K562 (cell line): ENCODE results near the gene TRIAP1. TPM values are rescaled to one million over a fixed set of nuclear protein-coding genes. Genes with fewer than 3 reads are reported as not detected.
A peak's percentile ranks its signal among the peaks of the same experiment; 100 is the strongest.

Experiments
- ASH1L ChIP-seq: fragments of 450-650 bp; IDR thresholded peaks from 2 replicates; pipeline ENCODE4 v1.6.1; 2018; ENCODE audit warnings: borderline replicate concordance, mild to moderate bottlenecking, low read depth; ENCODE audit not compliant: partially characterized antibody
- C11orf30 ChIP-seq: fragments of 450-650 bp; IDR thresholded peaks from 2 replicates; pipeline ENCODE4 v1.6.1; 2016; ENCODE audit warnings: low read depth, mild to moderate bottlenecking
- CBX1 ChIP-seq: sonication (generic); IDR thresholded peaks from 2 replicates; pipeline ENCODE4 v1.6.1; 2016; ENCODE audit warnings: antibody characterized with exemption, low read depth, mild to moderate bottlenecking
- CBX2 ChIP-seq: fragments of 200-600 bp; sonication (generic); IDR thresholded peaks from one replicate; pipeline ENCODE4 v1.6.1; 2012; ENCODE audit warnings: mild to moderate bottlenecking, low read length, inconsistent platforms; ENCODE audit not compliant: insufficient read depth, poor library complexity, severe bottlenecking
- EGR1 ChIP-seq: fragments of 450-650 bp; conservative IDR thresholded peaks from 2 replicates; pipeline ENCODE4 v1.6.1; 2017; ENCODE audit warnings: mild to moderate bottlenecking
- ERF ChIP-seq: fragments of 450-650 bp; formaldehyde crosslinking; IDR thresholded peaks from 2 replicates; pipeline ENCODE4 v1.4.0; 2020; ENCODE audit warnings: mild to moderate bottlenecking, mixed read lengths
- ESRRA ChIP-seq: fragments of 450-650 bp; IDR thresholded peaks from 2 replicates; pipeline ENCODE4 v1.6.1; 2014; ENCODE audit warnings: low read depth, mild to moderate bottlenecking, moderate library complexity, borderline replicate concordance
- GABPB2 ChIP-seq: fragments of 250-450 bp; sonication (Bioruptor Pico); conservative IDR thresholded peaks from 2 replicates; pipeline ENCODE4 v1.5.1; 2021; ENCODE audit warnings: mild to moderate bottlenecking
- KDM4B ChIP-seq, 2 experiments: fragments of 450-650 bp in 1 of 2; sonication (generic) in 1 of 2; IDR thresholded peaks; 2 replicates each; pipeline ENCODE4 v1.6.1; 2016 to 2017; ENCODE audit warnings: borderline replicate concordance in 2 of 2, antibody characterized with exemption in 1 of 2, low read depth in 1 of 2, mild to moderate bottlenecking in 1 of 2
- KDM5B ChIP-seq: fragments of 200-600 bp; sonication (generic); IDR thresholded peaks from 2 replicates; pipeline ENCODE4 v1.6.1; 2012; ENCODE audit warnings: low read depth, mild to moderate bottlenecking, moderate library complexity, low read length, control low read depth, inconsistent platforms; ENCODE audit not compliant: insufficient replicate concordance
- NCOA6 ChIP-seq: fragments of 450-650 bp; IDR thresholded peaks from 2 replicates; pipeline ENCODE4 v1.6.1; 2017; ENCODE audit warnings: mild to moderate bottlenecking
- NCOR1 ChIP-seq: fragments of 450-650 bp; IDR thresholded peaks from 2 replicates; pipeline ENCODE4 v1.6.1; 2016; ENCODE audit warnings: mild to moderate bottlenecking, moderate library complexity
- NONO ChIP-seq, 2 experiments: fragments of 200-400 bp in 1 of 2; fragments of 450-650 bp in 1 of 2; formaldehyde crosslinking in 1 of 2; IDR thresholded peaks; 2 replicates each; pipeline ENCODE4 v1.6.1; 2017; ENCODE audit warnings: low read depth in 2 of 2, mild to moderate bottlenecking in 2 of 2, moderate library complexity in 2 of 2, low read length in 1 of 2
- NR2C1 ChIP-seq, 2 experiments: fragments of 450-650 bp; IDR thresholded peaks; 2 replicates each; pipeline ENCODE4 v1.6.1; 2017; ENCODE audit warnings: mild to moderate bottlenecking in 2 of 2, antibody characterized with exemption in 1 of 2, inconsistent platforms in 1 of 2, missing compliant biosample characterization in 1 of 2, missing genetic modification characterization in 1 of 2
- PCBP1 ChIP-seq: fragments of 200-400 bp; formaldehyde crosslinking; IDR thresholded peaks from 2 replicates; pipeline ENCODE4 v1.6.1; 2018; ENCODE audit warnings: mild to moderate bottlenecking, low read depth, low read length; ENCODE audit not compliant: poor library complexity, severe bottlenecking
- POLR2G ChIP-seq: fragments of 200-400 bp; formaldehyde crosslinking; IDR thresholded peaks from 2 replicates; pipeline ENCODE4 v1.6.1; 2017; ENCODE audit warnings: low read depth, mild to moderate bottlenecking, antibody characterized with exemption, low read length, moderate library complexity
- SAFB2 ChIP-seq: fragments of 200-400 bp; formaldehyde crosslinking; IDR thresholded peaks from 2 replicates; pipeline ENCODE4 v1.6.1; 2018; ENCODE audit warnings: borderline replicate concordance, low read length, low read depth, moderate library complexity; ENCODE audit not compliant: severe bottlenecking
- SMAD1 ChIP-seq: fragments of 150-350 bp; IDR thresholded peaks from 2 replicates; pipeline ENCODE4 v1.6.1; 2014; ENCODE audit warnings: low read length, low read depth; ENCODE audit not compliant: partially characterized antibody
- XRCC4 ChIP-seq: IDR thresholded peaks from one replicate; pipeline ENCODE4 v1.6.1; 2011; ENCODE audit not compliant: insufficient read depth, insufficient read length; ENCODE audit errors: extremely low read depth
- ZBTB17 ChIP-seq: fragments of 450-650 bp; formaldehyde crosslinking; IDR thresholded peaks from 2 replicates; pipeline ENCODE4 v1.4.0; 2020; ENCODE audit warnings: mild to moderate bottlenecking
- polyA plus RNA-seq, 8 experiments: library from polyadenylated mRNA; depleted of rRNA in 4 of 8; stranded (reverse) in 5 of 8; unstranded in 3 of 8; fragments of >200 nt; fragmentation: Nextera tagmentation in 2 of 8; fragmentation: Illumina TruSeq in 1 of 8; extraction: Ambion mirVana in 2 of 8; extraction: Trizol in 1 of 8; gene quantifications; 2 replicates each; pipeline versions ENCODE4 v1.2.1 to v1.2.3, GENCODE V29; 2011 to 2014; ENCODE audit warnings: inconsistent platforms in 1 of 8, missing spikeins in 1 of 8
- total RNA-seq, 7 experiments: library from RNA; depleted of rRNA in 6 of 7; stranded (reverse); fragments of >200 nt in 6 of 7; fragmentation: Illumina TruSeq in 2 of 7; extraction: Trizol in 2 of 7; gene quantifications; 2 replicates each; pipeline versions ENCODE4 v1.2.1 to v1.2.3, GENCODE V29; 2011 to 2021; ENCODE audit warnings: low replicate concordance in 1 of 7
- TF ChIP-seq, protein P1 (sequence below): fragments of 450-650 bp; formaldehyde crosslinking; IDR thresholded peaks from 2 replicates; pipeline ENCODE4 v1.4.0; 2020; ENCODE audit warnings: mild to moderate bottlenecking, mixed read lengths
- TF ChIP-seq, protein P2 (sequence below): sonication (generic); formaldehyde crosslinking; IDR thresholded peaks from 2 replicates; pipeline ENCODE4 v1.8.0; 2022; ENCODE audit warnings: missing genetic modification reagents, mild to moderate bottlenecking, moderate library complexity, borderline replicate concordance
- TF ChIP-seq, protein P3 (sequence below): fragments of 200-800 bp; sonication (Bioruptor generic); IDR thresholded peaks from 2 replicates; pipeline ENCODE4 v1.6.1; 2017; ENCODE audit warnings: missing genetic modification characterization, missing compliant biosample characterization

TRIAP1 gene
- total and polyA plus RNA-seq, 9 of the 15 experiments (the other 6 are each of a cell fraction or from before 2014, with no cell fraction given), result 37.3 to 354 (median 65.4) TPM

DNA sequence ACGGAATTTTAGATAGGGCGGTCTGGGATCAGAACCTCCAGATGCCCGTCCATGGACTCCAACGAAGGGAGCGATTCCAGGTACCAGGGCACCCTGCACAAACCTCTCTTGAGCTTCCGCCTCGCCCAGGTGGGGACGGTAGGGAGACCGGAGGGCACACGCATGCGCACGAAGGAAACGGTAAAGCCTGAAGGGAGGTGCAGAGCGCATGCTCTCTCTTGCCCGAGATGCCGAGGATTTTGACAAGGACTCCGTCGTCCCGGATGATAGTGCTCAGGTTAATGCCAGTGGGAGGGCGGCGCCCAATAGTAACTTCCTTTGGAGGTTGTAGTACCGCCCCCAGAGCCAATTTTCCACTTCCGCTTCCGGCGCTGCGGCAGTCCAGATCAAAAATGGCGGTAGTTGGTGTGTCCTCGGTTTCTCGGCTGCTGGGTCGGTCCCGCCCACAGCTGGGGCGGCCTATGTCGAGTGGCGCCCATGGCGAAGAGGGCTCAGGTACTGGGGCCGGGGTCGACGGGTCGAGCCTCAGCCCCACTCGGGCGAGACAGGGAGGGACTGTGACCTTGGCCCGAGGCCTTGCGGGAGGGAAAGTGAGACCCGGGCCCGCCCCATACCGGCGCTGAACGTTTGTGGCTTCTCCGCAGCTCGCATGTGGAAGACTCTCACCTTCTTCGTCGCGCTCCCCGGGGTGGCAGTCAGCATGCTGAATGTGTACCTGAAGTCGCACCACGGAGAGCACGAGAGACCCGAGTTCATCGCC is 8.3 kb downstream of the TRIAP1 start, which contains the start of gene COX6A1 (continued):
- TF ChIP-seq, protein P1, sequence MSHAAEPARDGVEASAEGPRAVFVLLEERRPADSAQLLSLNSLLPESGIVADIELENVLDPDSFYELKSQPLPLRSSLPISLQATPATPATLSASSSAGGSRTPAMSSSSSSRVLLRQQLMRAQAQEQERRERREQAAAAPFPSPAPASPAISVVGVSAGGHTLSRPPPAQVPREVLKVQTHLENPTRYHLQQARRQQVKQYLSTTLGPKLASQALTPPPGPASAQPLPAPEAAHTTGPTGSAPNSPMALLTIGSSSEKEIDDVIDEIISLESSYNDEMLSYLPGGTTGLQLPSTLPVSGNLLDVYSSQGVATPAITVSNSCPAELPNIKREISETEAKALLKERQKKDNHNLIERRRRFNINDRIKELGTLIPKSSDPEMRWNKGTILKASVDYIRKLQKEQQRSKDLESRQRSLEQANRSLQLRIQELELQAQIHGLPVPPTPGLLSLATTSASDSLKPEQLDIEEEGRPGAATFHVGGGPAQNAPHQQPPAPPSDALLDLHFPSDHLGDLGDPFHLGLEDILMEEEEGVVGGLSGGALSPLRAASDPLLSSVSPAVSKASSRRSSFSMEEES, result no peak
- TF ChIP-seq, protein P2, sequence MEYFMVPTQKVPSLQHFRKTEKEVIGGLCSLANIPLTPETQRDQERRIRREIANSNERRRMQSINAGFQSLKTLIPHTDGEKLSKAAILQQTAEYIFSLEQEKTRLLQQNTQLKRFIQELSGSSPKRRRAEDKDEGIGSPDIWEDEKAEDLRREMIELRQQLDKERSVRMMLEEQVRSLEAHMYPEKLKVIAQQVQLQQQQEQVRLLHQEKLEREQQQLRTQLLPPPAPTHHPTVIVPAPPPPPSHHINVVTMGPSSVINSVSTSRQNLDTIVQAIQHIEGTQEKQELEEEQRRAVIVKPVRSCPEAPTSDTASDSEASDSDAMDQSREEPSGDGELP, result peak; percentile 85; the same call in 1 of the 2 replicates
- TF ChIP-seq GABPB2 (CRISPR knock-in tag) (no peak), ERF (peak; percentile 62; the same call in 1 of the 2 replicates), SMAD1 (peak; percentile 40), C11orf30 (peak; percentile 94), KDM4B (IDR thresholded peaks at IDR 0.05; ENCODE audit: borderline replicate concordance in 2 of 2, low read depth in 1 of 2) (peak in 1 of 2 experiments; percentile 35; a peak in 1 of 4 replicates), NR2C1 (IDR thresholded peaks at IDR 0.05) (peak; percentile 77), NR2C1 (tag; IDR thresholded peaks at IDR 0.05) (peak; percentile 77), PCBP1 (no peak), ZBTB17 (CRISPR knock-in tag) (peak; percentile 75), XRCC4 (no peak), KDM5B (peak; percentile 87), NCOA6 (no peak), POLR2G (peak; percentile 91), NONO (IDR thresholded peaks at IDR 0.05; ENCODE audit: low read depth in 2 of 2, low read length in 1 of 2) (no peak), SAFB2 (no peak), CBX1 (no peak), NCOR1 (no peak), CBX2 (no peak), EGR1 (0 out of 2 replicates have a peak, but pooled peaks have one; percentile 20), ESRRA (peak; percentile 97), ASH1L (no peak)
- TF ChIP-seq, protein P3, sequence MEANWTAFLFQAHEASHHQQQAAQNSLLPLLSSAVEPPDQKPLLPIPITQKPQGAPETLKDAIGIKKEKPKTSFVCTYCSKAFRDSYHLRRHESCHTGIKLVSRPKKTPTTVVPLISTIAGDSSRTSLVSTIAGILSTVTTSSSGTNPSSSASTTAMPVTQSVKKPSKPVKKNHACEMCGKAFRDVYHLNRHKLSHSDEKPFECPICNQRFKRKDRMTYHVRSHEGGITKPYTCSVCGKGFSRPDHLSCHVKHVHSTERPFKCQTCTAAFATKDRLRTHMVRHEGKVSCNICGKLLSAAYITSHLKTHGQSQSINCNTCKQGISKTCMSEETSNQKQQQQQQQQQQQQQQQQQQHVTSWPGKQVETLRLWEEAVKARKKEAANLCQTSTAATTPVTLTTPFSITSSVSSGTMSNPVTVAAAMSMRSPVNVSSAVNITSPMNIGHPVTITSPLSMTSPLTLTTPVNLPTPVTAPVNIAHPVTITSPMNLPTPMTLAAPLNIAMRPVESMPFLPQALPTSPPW (CRISPR knock-in tag), result peak; percentile 43; the same call in 1 of the 2 replicates
